ENCODE results near the gene LANCL2. TPM values are rescaled to one million over a fixed set of nuclear protein-coding genes. Genes with fewer than 3 reads are reported as not detected.

LANCL2 gene
- total RNA-seq, 1 donor from 2014 or later = 5.6 TPM

DNA sequence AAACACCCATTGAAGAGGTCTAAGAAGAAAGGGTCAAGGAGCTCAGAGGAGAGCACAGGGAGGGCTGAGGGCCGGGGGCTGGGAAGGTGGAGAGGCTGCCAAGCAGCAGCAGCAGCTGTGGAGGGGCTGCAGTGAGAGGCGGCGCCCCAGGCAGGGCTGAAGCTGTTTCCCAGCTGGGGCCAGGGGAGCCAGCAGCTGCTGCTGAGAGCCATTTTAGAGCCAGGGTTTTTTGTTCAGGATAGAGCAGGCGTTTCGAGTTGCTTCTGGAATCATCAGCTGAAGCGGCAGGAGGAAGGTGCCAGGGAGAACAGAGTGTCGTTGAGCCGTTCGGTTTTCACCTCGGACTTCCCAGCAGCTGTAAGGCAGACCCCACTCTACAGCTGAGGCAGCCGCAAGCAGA, 62.7 kb downstream of the LANCL2 start:
- DNase-seq (no peak), ATAC-seq (ENCODE audit: poor library complexity) (no peak)
- intact Hi-C loops (cut with DNase I) = no loop called here

DNA sequence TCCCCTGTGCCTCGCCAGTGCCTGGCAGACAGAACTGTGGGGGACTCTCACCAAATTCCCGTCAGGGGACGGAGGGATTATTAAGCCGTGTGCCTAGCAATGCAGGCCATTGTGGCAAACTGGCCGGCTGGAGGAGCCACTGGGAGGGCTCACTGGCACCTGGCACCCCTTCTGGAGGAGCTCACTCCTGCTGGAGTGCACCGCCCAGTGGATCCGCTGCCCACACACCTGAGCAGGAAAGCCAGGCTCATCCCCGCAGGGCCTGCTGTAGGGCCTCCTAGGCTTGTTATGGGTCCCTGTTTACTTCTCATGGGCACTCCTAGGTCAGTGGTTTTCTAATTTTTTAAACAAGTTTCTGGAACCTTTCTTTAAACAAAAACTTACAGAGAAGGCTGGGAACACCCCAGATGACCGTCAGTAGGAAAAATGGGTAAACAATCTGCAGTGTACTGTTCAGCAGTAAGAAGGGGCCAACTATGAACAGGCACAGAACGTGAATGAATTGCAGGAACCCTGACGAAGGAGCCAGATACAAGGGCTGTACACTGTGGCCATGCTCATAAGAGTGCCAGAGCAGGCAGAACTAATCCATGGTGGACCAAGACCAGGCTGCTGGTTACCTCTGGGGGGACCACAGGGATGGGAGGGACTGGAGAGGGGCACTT, 64.8 kb downstream of the LANCL2 start:
- DNase-seq (no peak), ATAC-seq (ENCODE audit: poor library complexity) (no peak)
- intact Hi-C loops (cut with DNase I) = no loop called here

DNA sequence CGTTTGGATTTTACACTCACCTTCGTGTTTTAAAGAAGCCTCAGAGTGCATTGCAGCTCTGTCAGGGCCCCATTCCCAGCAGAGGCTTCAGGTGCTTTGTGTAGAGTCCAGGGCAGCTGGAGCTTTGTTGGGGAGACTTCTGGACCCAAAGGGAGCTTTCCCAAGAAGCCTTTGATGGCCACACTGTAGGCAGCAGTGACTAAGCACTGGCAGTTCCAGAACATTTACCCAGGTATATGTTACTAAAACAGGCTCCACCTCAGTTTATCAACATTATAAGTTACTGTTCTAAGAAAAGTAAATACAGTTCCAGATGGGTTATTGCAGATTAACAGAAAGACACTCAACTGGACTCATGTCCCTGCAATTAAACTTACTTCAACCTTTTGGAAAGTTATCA, 66.8 kb downstream of the LANCL2 start:
- DNase-seq = no peak
- intact Hi-C loops (cut with DNase I) = no loop called here
- no peak for ATAC-seq (ENCODE audit: poor library complexity)

DNA sequence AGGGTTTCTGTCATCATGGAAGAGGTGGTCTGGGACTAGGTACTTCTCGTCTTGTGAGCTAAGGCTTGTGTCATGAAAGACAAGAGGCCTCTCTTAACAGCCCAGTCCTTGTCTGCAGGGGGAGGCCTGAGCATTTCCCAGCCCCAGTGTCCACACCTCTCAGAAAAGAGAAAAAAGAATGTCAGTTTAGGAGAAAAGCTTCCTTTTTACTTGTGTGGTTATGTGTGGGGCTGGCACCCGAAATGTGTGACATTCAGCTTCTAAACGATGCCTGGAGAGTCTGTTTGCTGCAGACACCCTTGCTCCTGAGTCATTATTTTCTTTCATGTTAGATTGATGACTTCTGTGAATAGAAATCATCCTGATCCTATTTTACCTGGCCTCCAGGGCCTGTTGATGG, 67.4 kb downstream of the LANCL2 start:
- intact Hi-C loops (cut with DNase I) = no loop called here
- no peak for DNase-seq
- no peak for ATAC-seq (ENCODE audit: poor library complexity)

DNA sequence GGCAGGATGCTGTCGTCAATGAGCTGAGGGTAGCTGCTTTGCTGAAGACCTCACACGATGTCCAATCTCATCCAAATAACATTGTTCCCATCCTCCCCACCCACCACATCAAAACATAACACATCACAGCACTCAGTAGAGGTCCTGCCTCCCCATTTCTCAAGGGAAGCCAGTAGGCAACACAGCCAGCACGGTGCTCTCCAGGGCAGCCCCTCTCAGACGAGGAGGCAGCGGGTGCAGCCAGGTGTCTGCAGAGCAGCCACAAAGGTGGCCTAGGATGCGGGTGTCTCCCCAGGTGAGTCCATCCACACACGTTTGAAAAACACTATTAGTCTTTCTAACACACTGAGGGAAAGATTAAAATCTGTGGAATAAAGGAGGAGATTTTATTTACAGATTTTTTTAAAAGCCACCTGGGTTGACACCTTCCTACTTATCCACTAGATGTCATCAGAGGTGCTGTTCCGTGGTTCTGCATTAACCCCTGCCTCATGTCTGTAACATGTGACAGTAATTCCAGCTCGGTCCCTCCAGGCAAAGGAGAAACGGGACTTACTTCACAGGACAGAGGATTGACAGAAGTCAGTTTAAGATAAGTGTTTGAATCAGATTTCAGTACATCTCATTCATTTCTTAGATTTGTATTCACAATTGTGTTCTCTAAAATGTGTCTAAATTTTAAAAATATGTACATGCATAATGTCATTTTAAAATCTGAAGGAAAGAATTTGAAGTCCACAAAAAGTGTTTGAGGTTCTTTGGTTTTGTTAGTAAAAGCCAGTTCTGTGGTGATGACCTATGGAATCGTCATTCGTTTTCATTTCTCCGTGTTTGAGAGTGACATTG, 68.0 kb downstream of the LANCL2 start:
- no peak for DNase-seq
- intact Hi-C loops (cut with DNase I) = no loop called here
- peak; percentile 80 for ATAC-seq (ENCODE audit: poor library complexity)

DNA sequence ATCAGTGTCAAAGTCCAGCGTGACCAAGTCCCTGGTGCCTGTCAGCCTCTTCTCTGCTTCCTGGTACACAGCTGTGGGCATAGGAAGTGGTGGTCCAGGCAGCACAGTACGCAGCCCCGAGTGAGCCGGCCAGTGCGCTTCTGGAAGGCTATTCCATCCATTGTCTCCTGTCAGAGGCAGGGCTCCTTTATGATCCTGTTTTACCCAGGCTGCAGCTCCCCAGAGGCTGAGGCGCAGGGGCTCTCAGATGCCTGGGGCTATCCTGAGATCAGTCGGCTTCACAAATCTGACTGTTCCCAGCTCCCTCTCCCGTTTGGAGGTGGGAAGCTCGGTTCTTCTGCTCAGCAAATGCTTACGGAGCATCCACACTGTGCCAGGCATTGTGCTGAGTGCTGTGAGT, 70.3 kb downstream of the LANCL2 start:
- ATAC-seq (ENCODE audit: poor library complexity) = no peak
- intact Hi-C loops (cut with DNase I) = loop anchor here (5.0 kb wide), 1 partner anchor 157 kb away; no protein-coding TSS in a partner anchor
- no peak for DNase-seq

DNA sequence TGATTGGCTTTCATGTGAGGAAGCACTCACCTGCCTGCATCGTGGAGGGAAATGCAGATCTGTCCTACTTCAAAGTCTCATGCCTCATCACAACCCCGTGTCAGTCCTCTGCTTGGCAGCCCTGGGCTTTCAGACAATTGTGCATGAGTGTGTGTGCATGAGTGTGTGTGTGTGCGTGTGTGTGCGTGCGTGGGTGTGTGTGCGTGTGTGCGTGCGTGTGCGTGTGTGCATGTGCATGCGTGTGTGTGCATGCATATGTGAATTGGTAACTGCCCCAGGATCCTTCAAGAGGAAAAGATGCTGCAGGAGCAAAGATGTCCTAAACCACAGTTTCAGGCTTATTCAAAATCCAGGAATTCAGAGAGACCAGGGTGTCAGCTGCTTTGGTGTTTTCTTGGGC, 71.3 kb downstream of the LANCL2 start:
- no peak for DNase-seq
- intact Hi-C loops (cut with DNase I) = loop anchor here (5.0 kb wide), 1 partner anchor 156 kb away; no protein-coding TSS in a partner anchor
- no peak for ATAC-seq (ENCODE audit: poor library complexity)

DNA sequence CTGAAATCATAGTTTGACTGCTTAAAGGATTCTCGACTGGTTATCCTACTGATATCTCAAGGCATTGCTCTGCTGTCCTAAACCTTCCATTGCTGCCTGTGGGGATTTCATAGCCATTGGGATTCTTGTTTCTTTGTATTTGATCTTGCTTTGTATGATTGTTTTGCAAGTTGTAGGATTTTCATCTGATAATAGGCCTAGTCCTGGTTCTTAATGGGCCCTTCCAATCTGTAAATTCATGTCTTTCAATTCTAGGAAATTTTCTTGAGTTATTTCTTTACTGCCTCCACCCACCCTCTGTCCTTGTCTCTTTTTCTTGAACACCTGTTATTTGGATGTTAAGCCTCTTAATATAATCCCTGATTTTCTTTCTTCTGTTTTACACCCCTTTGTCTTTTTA, 72.2 kb downstream of the LANCL2 start:
- intact Hi-C loops (cut with DNase I) = loop anchor here (5.0 kb wide), 1 partner anchor 155 kb away; no protein-coding TSS in a partner anchor
- no peak for ATAC-seq (ENCODE audit: poor library complexity)
- DNase-seq = no peak

DNA sequence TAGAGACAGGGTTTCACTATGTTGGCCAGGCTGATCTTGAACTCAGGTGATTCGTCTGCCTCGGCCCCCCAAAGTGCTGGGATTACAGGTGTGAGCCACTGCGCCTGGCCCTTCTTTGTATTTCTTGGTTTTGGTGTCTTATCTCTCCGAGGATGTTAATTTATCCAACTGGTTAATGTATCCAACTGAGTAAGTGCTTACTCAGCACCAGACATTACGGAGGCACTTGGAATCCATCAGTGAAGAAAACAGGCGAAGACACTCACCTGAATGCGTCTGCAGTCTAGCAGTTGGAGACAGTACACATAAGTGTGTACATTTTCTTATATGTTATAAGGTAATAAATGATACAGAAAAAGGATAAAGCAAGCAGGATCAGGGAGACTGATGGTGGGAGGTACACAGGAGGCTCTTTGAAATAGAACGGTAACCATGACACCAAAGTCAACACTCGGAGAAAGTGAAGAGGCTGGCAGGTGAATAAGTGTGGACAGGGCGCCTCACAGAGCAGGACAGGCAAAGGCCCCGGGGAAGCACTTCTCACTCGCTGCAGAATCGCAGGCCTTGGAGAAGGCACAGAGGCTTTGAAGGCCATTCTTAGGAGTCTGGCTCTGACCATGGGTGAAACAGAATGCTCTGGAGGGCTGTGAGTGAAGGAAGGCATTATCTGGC, 73.1 kb downstream of the LANCL2 start:
- intact Hi-C loops (cut with DNase I) = loop anchor here (5.0 kb wide), 1 partner anchor 154 kb away; no protein-coding TSS in a partner anchor
- peak; percentile 14 for ATAC-seq (ENCODE audit: poor library complexity)
- no peak for DNase-seq

DNA sequence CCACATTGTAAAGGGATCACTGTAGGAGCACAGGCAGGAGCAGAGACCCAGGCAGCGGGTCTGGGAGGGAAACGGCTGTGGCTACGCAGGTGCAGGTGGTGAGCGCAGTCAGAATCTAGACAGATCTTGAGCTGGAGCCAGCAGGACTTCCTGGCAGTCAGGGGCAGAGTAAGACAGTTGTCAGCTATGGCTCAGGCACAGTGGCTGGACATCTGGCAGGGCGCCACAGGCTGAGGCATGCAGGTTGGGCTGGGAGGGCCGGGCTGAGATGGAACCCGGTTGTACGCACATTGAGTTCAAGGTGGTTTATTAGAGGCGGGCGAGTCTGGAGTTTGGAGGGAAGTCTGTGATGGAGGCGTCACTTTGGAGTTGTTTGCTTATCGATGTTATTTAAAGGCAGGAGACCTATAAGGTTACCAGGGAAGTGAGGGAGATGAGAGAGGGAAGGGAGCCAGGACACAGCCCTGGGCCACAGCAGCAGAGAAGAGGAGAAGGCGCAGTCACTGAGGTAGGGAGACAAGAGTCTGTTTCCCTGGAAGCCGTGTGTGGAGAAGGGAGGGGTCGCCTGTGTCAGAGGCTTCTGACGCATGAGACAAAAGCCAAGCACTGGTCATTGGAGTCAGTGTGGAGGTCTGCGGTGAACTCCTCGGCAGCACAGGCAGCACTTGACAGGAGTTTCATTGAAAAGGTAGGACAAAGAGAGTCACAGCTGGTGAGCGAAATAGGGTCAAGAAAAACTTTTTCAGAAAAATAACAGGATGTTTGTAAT, 73.8 kb downstream of the LANCL2 start:
- DNase-seq = peak; percentile 74
- intact Hi-C loops (cut with DNase I) = loop anchor here (5.0 kb wide), 1 partner anchor 153 kb away; no protein-coding TSS in a partner anchor
- peak; percentile 78 for ATAC-seq (ENCODE audit: poor library complexity)

DNA sequence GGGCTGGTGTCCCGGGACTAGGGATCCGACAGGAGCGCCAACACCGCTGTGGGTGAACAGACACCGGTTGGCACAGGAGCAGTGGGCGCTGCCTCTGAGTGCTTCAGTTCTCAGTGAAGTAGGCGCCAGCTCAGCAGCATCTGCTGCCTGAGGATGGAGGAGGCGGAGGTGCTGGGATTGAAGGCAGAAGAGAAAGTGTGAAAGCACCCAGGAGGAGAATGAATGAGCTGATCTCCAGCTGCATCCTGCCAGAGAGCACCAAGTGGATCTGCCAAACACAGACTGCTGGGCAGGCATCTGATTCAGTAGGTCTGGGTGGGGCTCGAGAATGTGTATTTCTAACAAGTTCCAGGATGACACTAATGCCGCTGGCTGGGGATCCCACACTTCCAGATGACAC, 74.5 kb downstream of the LANCL2 start:
- intact Hi-C loops (cut with DNase I) = loop anchor here (5.0 kb wide), 1 partner anchor 153 kb away; no protein-coding TSS in a partner anchor
- DNase-seq (no peak), ATAC-seq (ENCODE audit: poor library complexity) (peak; percentile 32)

DNA sequence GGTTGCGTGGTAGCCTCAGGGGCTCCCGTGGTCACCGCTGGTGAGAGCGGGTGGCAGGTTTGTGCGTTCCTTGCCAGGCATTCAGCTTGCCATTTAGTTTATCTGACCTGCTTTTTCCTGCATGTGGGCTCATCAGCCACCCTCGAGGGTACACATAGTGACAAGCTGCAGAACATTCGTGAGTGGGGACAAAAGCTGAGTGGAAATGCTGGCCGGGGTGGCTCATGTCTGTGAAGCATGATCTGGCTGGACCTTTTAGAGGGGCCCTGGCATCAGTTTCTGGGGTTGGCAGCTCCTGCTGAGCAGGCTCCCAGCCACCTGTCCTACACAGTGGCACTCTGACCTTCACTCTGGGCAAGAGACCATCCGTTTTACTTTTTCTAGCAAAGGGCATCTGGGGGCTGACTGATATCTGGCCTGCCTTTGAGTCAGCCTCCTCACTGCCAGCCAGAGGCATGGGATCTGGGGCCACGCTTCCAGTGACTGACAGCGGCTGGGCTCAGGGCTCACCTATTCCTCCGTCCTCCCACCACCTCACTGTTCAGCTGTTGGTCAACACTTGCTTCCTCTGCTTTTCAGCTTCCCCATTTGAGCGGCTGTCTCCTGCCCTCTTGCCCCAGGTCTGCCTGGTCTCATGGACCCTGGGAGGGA, 75.0 kb downstream of the LANCL2 start:
- intact Hi-C loops (cut with DNase I) = no loop called here
- DNase-seq (no peak), ATAC-seq (ENCODE audit: poor library complexity) (peak; percentile 53)

DNA sequence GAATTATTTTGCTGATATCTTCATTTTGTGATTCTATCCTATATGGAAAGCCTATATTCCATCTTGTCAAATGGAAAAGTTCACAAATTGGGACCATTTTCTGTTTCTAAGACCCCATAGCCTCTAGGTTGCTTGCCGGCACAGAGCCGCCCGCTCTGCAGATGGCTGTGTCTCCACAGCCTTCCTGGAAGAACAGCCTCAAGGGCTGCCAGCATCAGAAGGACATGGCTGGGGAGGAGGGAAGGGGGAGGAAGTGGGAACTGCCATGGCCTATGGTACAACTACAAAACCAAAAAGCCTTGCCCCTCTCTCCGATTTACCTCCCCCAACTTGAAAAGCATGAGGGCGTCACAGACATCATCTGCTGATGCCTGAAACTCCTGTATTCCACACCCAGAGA, 75.9 kb downstream of the LANCL2 start:
- DNase-seq (no peak), ATAC-seq (ENCODE audit: poor library complexity) (no peak)
- intact Hi-C loops (cut with DNase I) = no loop called here

DNA sequence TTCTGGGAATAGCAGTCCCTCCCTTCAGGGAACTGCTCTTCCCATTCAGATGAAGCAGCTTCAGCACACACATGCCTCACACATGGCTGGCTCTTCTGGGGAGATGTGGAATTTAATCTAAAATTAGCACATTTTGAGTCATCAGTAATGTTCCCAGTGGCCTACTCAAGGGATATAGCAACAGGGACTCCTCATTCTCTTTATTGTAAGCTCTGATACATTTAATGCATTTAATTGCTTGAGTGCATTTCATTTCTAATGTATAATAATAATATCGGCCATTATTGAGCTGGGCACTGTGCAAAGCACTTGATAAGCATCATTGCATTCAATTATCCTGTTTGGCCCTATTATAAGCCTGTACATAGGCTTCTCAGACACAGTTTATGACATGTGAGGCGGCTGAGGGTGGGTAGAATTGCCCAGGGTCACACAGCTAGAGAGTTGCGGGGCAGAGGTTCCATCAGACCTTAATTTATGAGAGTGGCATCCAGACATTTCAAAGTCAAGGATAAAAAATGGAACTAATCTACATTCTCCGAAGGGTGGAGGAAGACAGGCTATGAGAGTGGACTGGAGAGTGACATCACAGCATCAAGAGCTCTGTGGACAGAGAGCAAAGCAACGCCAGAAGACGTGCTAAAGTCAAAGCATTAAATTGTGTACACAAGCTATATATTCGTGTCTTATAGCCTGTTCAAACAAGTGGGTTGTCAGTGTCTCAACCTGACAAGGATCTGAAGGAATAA, 76.8 kb downstream of the LANCL2 start:
- ATAC-seq (ENCODE audit: poor library complexity) = no peak
- DNase-seq = no peak
- intact Hi-C loops (cut with DNase I) = no loop called here

DNA sequence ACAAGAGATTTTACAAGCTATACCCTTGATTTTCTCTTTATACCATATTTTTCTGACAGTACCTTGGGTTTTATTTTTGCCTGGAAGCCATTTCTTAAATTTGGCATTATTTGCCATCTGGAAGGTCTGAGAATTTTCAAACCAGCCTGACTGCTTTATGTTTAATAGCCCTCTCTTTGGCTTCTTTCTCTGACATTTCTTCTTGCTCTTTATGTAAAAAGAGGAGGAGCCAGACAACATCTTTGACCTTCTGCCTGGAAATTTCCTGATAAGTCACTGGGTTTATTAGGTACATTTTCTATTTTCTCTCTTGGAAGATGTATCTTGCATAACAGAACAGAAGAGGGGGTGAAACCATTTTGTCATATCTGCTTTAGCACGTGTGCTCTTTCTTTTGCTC, 79.6 kb downstream of the LANCL2 start:
- intact Hi-C loops (cut with DNase I) = no loop called here
- DNase-seq = no peak
- ATAC-seq (ENCODE audit: poor library complexity) = no peak

DNA sequence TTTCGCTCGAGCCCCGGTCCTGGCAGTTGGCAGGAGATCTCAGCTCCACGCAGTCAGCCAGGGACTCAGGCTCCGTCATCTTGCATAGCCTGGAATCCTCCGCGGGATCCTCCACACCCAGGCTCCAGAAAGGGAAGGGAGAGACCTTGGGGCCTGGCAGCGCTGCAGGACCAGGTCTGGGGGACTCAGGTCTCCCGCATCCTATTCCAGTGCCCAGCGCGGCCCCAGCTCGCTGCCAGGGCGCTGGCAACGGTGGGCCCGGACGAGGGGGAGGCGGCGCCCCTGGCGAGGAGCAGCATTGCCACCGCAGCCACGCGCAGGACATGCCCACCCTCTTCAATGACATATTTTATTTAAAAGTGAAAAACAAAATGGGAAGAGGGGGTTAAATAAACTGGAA, 83.4 kb downstream of the LANCL2 start:
- DNase-seq (no peak), ATAC-seq (ENCODE audit: poor library complexity) (no peak)
- intact Hi-C loops (cut with DNase I) = no loop called here

DNA sequence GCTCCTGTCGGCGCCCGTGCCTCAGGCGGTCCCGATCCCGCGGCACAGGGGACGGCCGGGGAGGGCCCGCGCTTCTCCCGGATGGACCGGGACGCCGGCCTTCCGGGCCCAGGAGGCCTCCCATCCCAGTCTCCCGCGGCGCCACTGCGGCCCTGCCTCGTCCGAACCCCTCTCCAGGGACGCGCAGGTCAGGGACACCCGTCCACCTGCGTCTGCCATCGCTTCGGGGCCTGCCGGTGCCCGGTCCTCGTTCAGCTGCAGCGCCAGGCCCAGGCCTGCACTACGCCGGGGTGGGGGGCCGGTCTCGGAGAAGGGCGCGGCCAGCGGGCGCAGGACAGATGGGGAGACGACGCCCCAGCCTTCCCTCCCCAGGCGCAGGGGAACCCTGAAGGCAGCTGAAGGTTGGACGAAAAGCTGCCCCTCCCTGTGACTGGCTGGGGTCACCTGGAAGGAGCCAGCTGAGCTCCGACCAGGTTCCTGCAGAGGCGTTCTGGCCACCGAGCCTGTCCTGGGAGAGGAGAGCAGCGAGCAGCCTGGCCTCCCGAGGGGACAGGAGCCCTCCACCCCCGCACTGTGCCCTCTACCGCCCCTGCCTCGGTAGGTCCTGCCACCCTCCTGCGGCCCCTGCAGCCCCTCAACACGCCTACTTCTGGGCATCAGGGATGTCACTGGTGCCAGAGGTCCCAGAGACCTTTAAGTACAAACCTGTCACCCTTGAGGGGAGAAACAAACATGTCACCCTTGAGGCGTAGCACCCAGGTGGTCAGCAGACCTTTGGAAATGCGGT, 84.3 kb downstream of the LANCL2 start:
- ATAC-seq (ENCODE audit: poor library complexity) (no peak), DNase-seq (no peak)
- intact Hi-C loops (cut with DNase I) = no loop called here
